Measurements from ENCODE around the gene UNG. TPM values are rescaled to one million over a fixed set of nuclear protein-coding genes. Genes with fewer than 3 reads are reported as not detected.

The UNG gene
- total RNA-seq, 6 experiments from 2014 or later, result 16.3 to 42.7 (median 21.2) TPM

GRCh38 chr12:109069307-109070271 is 27.8 kb upstream of the UNG start:
- Histone ChIP-seq H3K27me3 (no peaks in the 10 kb centered on the region), H3K4me1 (peaks cover 0 to 22% (median 5%) of the 10 kb centered on the region in 4 donors), H3K27ac (no peak overlapping the region), H3K9me3 (no peaks in the 10 kb centered on the region), H3K4me3 (no peak overlapping the region), H3K36me3 (peaks cover 0 to 42% (median 10%) of the 10 kb centered on the region in 4 donors)
- intact Hi-C loops (cut with DNase I), result no loop called here
- DNase-seq (no peak), ATAC-seq (peak in 2 of 4 donors; percentile 19 to 37)
- WGBS (ENCODE audit: insufficient coverage, low coverage, low lambda C conversion rate, missing lambda C conversion rate), result 84% methylated on average over 16 of the region's 17 CpGs
- TF ChIP-seq CTCF (IDR thresholded peaks at IDR 0.05), result no peak
- no peak for TF ChIP-seq POLR2A (IDR thresholded peaks at IDR 0.05)

- DNase-seq (no peak), ATAC-seq (no peak)
- H3K36me3 ChIP-seq, result peaks cover 0 to 41% (median 2%) of the 10 kb centered on the region in 4 donors
Observed at GRCh38 chr12:109074866-109075265, 22.5 kb upstream of the UNG start.

GRCh38 chr12:109082751-109083150 is 14.6 kb upstream of the UNG start:
- ATAC-seq (no peak), DNase-seq (no peak)
- no peaks in the 10 kb centered on the region for H3K9me3 ChIP-seq
- H3K27ac ChIP-seq, result no peak overlapping the region
- peaks cover 0 to 37% (median 14%) of the 10 kb centered on the region in 4 donors for H3K4me1 ChIP-seq
- H3K4me3 ChIP-seq, result no peak overlapping the region
- TF ChIP-seq POLR2A (IDR thresholded peaks at IDR 0.05) (no peak), CTCF (IDR thresholded peaks at IDR 0.05) (no peak)
- no peaks in the 10 kb centered on the region for H3K27me3 ChIP-seq
- H3K36me3 ChIP-seq, result peaks cover 0 to 26% (median 11%) of the 10 kb centered on the region in 4 donors
- 91% methylated on average over 6 of the region's 14 CpGs for WGBS (ENCODE audit: insufficient coverage, low coverage, low lambda C conversion rate, missing lambda C conversion rate)
- intact Hi-C loops (cut with DNase I), result no loop called here

More at GRCh38 chr12:109074866-109075265, 22.5 kb upstream of the UNG start:
- H3K9me3 ChIP-seq, result no peaks in the 10 kb centered on the region
- intact Hi-C loops (cut with DNase I), result no loop called here
- H3K27ac ChIP-seq, result no peak overlapping the region
- no peaks in the 10 kb centered on the region for H3K27me3 ChIP-seq
- no peak for TF ChIP-seq POLR2A (IDR thresholded peaks at IDR 0.05)
- TF ChIP-seq CTCF (IDR thresholded peaks at IDR 0.05), result no peak
- H3K4me3 ChIP-seq, result no peak overlapping the region
- no peaks in the 10 kb centered on the region for H3K4me1 ChIP-seq

- no peaks in the 10 kb centered on the region for H3K9me3 ChIP-seq
- H3K4me1 ChIP-seq, result peaks cover 0 to 47% (median 18%) of the 10 kb centered on the region in 4 donors
- H3K36me3 ChIP-seq, result peaks cover 0 to 33% (median 16%) of the 10 kb centered on the region in 4 donors
- ATAC-seq, result peak; percentile 66 to 75 (median 70)
- intact Hi-C loops (cut with DNase I), result no loop called here
- no peaks in the 10 kb centered on the region for H3K27me3 ChIP-seq
- peak overlapping the region; percentile 49 to 74 (median 69) for H3K27ac ChIP-seq
- H3K4me3 ChIP-seq, result peak overlapping the region in 2 of 3 donors; percentile 2 to 35
- peak in 1 of 3 donors; percentile 85 for DNase-seq
- WGBS (ENCODE audit: insufficient coverage, low coverage, low lambda C conversion rate, missing lambda C conversion rate), result 40% methylated on average over 2 of the region's 2 CpGs
- TF ChIP-seq CTCF (IDR thresholded peaks at IDR 0.05), result no peak
- peak; percentile 34 for TF ChIP-seq POLR2A (IDR thresholded peaks at IDR 0.05)
Observed at GRCh38 chr12:109084425-109084824, 13.0 kb upstream of the UNG start.
